HepG2 (cell line): ENCODE results near the gene AGXT. TPM values are rescaled to one million over a fixed set of nuclear protein-coding genes. Genes with fewer than 3 reads are reported as not detected.
A peak's percentile ranks its signal among the peaks of the same experiment; 100 is the strongest.

Source experiments
- CSRNP1 ChIP-seq: sonication (generic); formaldehyde crosslinking; IDR thresholded peaks from 2 replicates; pipeline ENCODE4 v1.8.1; 2023; ENCODE audit warnings: mild to moderate bottlenecking, missing genetic modification reagents
- DDIT3 ChIP-seq: sonication (generic); formaldehyde crosslinking; IDR thresholded peaks from 2 replicates; pipeline ENCODE4 v1.4.0; 2020; ENCODE audit warnings: mild to moderate bottlenecking, missing genetic modification reagents
- DMAP1 ChIP-seq: IDR thresholded peaks from 2 replicates; pipeline ENCODE4 v1.6.1; 2016
- FOXA3 ChIP-seq: IDR thresholded peaks from 2 replicates; pipeline ENCODE4 v1.6.1; 2016; ENCODE audit warnings: missing genetic modification reagents, missing compliant biosample characterization
- GLI4 ChIP-seq: sonication (generic); formaldehyde crosslinking; IDR thresholded peaks from 2 replicates; pipeline ENCODE4 v1.5.1; 2020; ENCODE audit warnings: missing genetic modification reagents, mild to moderate bottlenecking, moderate library complexity, borderline replicate concordance
- HDAC6 ChIP-seq: fragments of 200-600 bp; sonication (generic); IDR thresholded peaks from 2 replicates; pipeline ENCODE4 v1.7.0; 2017; ENCODE audit warnings: mild to moderate bottlenecking, antibody characterized with exemption, low read length, low read depth
- PCBP1 ChIP-seq: fragments of 200-400 bp; formaldehyde crosslinking; IDR thresholded peaks from 2 replicates; pipeline ENCODE4 v1.6.1; 2017; ENCODE audit warnings: mild to moderate bottlenecking, low read depth, low read length, borderline replicate concordance
- RORA ChIP-seq: sonication (generic); formaldehyde crosslinking; IDR thresholded peaks from 2 replicates; pipeline ENCODE4 v1.5.0; 2020; ENCODE audit warnings: mild to moderate bottlenecking, missing genetic modification reagents, moderate library complexity
- SALL1 ChIP-seq: sonication (generic); formaldehyde crosslinking; IDR thresholded peaks from 2 replicates; pipeline ENCODE4 v1.8.0; 2022; ENCODE audit warnings: mild to moderate bottlenecking, missing genetic modification reagents
- TAF15 ChIP-seq: fragments of 200-400 bp; formaldehyde crosslinking; IDR thresholded peaks from one replicate; pipeline ENCODE4 v1.6.1; 2018; ENCODE audit warnings: mild to moderate bottlenecking, low read depth, low read length; ENCODE audit not compliant: poor library complexity, severe bottlenecking
- WIZ ChIP-seq: sonication (generic); formaldehyde crosslinking; IDR thresholded peaks from 2 replicates; pipeline ENCODE4 v1.5.1; 2020; ENCODE audit warnings: mild to moderate bottlenecking, missing genetic modification reagents
- YEATS2 ChIP-seq: sonication (generic); formaldehyde crosslinking; IDR thresholded peaks from 2 replicates; pipeline ENCODE4 v1.4.0; 2020; ENCODE audit warnings: missing genetic modification reagents, borderline replicate concordance
- ZBTB20 ChIP-seq: sonication (generic); formaldehyde crosslinking; IDR thresholded peaks from 2 replicates; pipeline ENCODE4 v1.8.1; 2023; ENCODE audit warnings: missing genetic modification reagents, low read depth, mild to moderate bottlenecking, borderline replicate concordance
- ZC3H13 ChIP-seq: sonication (generic); formaldehyde crosslinking; IDR thresholded peaks from 2 replicates; pipeline ENCODE4 v1.8.1; 2023; ENCODE audit warnings: mild to moderate bottlenecking, missing genetic modification reagents, moderate library complexity
- ZFP36L1 ChIP-seq: sonication (generic); formaldehyde crosslinking; IDR thresholded peaks from 2 replicates; pipeline ENCODE4 v1.8.0; 2022; ENCODE audit warnings: mild to moderate bottlenecking, missing genetic modification reagents, moderate library complexity
- ZFP62 ChIP-seq: sonication (generic); formaldehyde crosslinking; IDR thresholded peaks from 2 replicates; pipeline ENCODE4 v1.4.0; 2020; ENCODE audit warnings: missing genetic modification reagents
- ZMAT5 ChIP-seq: sonication (generic); formaldehyde crosslinking; IDR thresholded peaks from 2 replicates; pipeline ENCODE4 v1.5.0; 2020; ENCODE audit warnings: mild to moderate bottlenecking, low read depth, missing genetic modification reagents, borderline replicate concordance
- ZNF20 ChIP-seq: sonication (generic); formaldehyde crosslinking; IDR thresholded peaks from 2 replicates; pipeline ENCODE4 v1.4.0; 2020; ENCODE audit warnings: mild to moderate bottlenecking, moderate library complexity, missing genetic modification reagents
- ZNF329 ChIP-seq: sonication (generic); formaldehyde crosslinking; IDR thresholded peaks from 2 replicates; pipeline ENCODE4 v1.9.0; 2021; ENCODE audit warnings: low read depth, mild to moderate bottlenecking, missing genetic modification reagents
- ZNF337 ChIP-seq: sonication (generic); formaldehyde crosslinking; IDR thresholded peaks from 2 replicates; pipeline ENCODE4 v1.5.1; 2020; ENCODE audit warnings: missing genetic modification reagents, low read depth, mild to moderate bottlenecking, borderline replicate concordance
- ZNF33A ChIP-seq: sonication (generic); formaldehyde crosslinking; IDR thresholded peaks from 2 replicates; pipeline ENCODE4 v1.5.1; 2020; ENCODE audit warnings: missing genetic modification reagents, mild to moderate bottlenecking, moderate library complexity, borderline replicate concordance
- ZNF484 ChIP-seq: sonication (generic); formaldehyde crosslinking; IDR thresholded peaks from 2 replicates; pipeline ENCODE4 v1.5.1; 2020; ENCODE audit warnings: mild to moderate bottlenecking, low read depth, missing genetic modification reagents, borderline replicate concordance
- ZNF574 ChIP-seq: sonication (generic); formaldehyde crosslinking; IDR thresholded peaks from 2 replicates; pipeline ENCODE4 v1.4.0; 2020; ENCODE audit warnings: missing genetic modification reagents
- ZNF749 ChIP-seq: sonication (generic); formaldehyde crosslinking; IDR thresholded peaks from 2 replicates; pipeline ENCODE4 v1.8.0; 2022; ENCODE audit warnings: mild to moderate bottlenecking, missing genetic modification reagents, moderate library complexity, borderline replicate concordance
- ZSCAN9 ChIP-seq: IDR thresholded peaks from 2 replicates; pipeline ENCODE4 v1.6.1; 2016; ENCODE audit warnings: borderline replicate concordance
- polyA plus RNA-seq, 8 experiments: library from polyadenylated mRNA; depleted of rRNA in 3 of 8; stranded (reverse) in 7 of 8; unstranded in 1 of 8; fragments of >200 nt; fragmentation: Illumina TruSeq in 4 of 8; extraction: Trizol in 4 of 8; gene quantifications; 2 replicates each; pipeline versions ENCODE4 v1.2.1 to v1.2.3, GENCODE V29; 2011 to 2016; ENCODE audit warnings: low read depth in 4 of 8, missing spikeins in 1 of 8, mixed read lengths in 1 of 8; ENCODE audit not compliant: insufficient read depth in 1 of 8
- total RNA-seq, 5 experiments: library from RNA; depleted of rRNA; stranded (reverse); fragments of >200 nt; fragmentation: Illumina TruSeq; extraction: Trizol; gene quantifications; 2 replicates each; pipeline ENCODE4 v1.2.3, GENCODE V29; 2016; ENCODE audit warnings: low read depth in 1 of 5

The AGXT gene
- total and polyA plus RNA-seq, 2 of the 13 experiments (the other 11 are each of a cell fraction or from before 2014, with no cell fraction given), result 41.9 to 96.1 TPM

- no peak for TF ChIP-seq ZFP36L1 (CRISPR knock-in tag)
- no peak for TF ChIP-seq ZC3H13 (CRISPR knock-in tag)
- no peak for TF ChIP-seq FOXA3 (CRISPR knock-in tag)
- TF ChIP-seq ZNF329 (CRISPR knock-in tag), result no peak
- TF ChIP-seq ZNF20 (CRISPR knock-in tag), result no peak
- peak; percentile 59; the same call in 1 of the 2 replicates for TF ChIP-seq SALL1
- no peak for TF ChIP-seq ZNF749 (CRISPR knock-in tag)
- TF ChIP-seq CSRNP1 (CRISPR knock-in tag), result no peak
- TF ChIP-seq DDIT3 (CRISPR knock-in tag), result no peak
- TF ChIP-seq DMAP1 (CRISPR knock-in tag), result no peak
- TF ChIP-seq ZBTB20 (CRISPR knock-in tag), result peak; percentile 21; the same call in 1 of the 2 replicates
- TF ChIP-seq RORA (CRISPR knock-in tag), result no peak
- TF ChIP-seq GLI4 (CRISPR knock-in tag), result no peak
- no peak for TF ChIP-seq HDAC6
- TF ChIP-seq ZNF484, result no peak
- TF ChIP-seq YEATS2 (CRISPR knock-in tag), result no peak
- TF ChIP-seq ZFP62, result no peak
- 0 out of 2 replicates have a peak, but pooled peaks have one; percentile 14 for TF ChIP-seq ZNF574 (CRISPR knock-in tag)
- TF ChIP-seq WIZ, result no peak
- no peak for TF ChIP-seq ZSCAN9 (CRISPR knock-in tag)
- TF ChIP-seq TAF15, result no peak
- no peak for TF ChIP-seq ZNF33A (CRISPR knock-in tag)
- no peak for TF ChIP-seq ZMAT5 (CRISPR knock-in tag)
- 0 out of 2 replicates have a peak, but pooled peaks have one; percentile 0 for TF ChIP-seq PCBP1
- TF ChIP-seq ZNF337 (CRISPR knock-in tag), result no peak
These were observed 6.8 kb downstream of the AGXT start (continued) for GRCh38 chr2:240875228-240876034.
